H1 (cell line): ENCODE results near the gene PPP1R13B. TPM values are rescaled to one million over a fixed set of nuclear protein-coding genes. Genes with fewer than 3 reads are reported as not detected.

ENCODE experiments used
- CTCF ChIP-seq, 3 experiments: IDR thresholded peaks; 1 replicate in 2 of 3; 2 replicates in 1 of 3; pipeline versions ENCODE4 v1.5.1 to v1.6.1; 2011; ENCODE audit warnings: low read length in 3 of 3, mild to moderate bottlenecking in 3 of 3, inconsistent platforms in 2 of 3, low read depth in 1 of 3, moderate library complexity in 1 of 3; ENCODE audit not compliant: insufficient read depth in 1 of 3; ENCODE audit errors: control extremely low read depth in 1 of 3
- SAP30 ChIP-seq: fragments of 300-600 bp; sonication (generic); IDR thresholded peaks from 2 replicates; pipeline ENCODE4 v1.7.1; 2012; ENCODE audit warnings: low read length, moderate library complexity, mild to moderate bottlenecking, inconsistent platforms; ENCODE audit not compliant: insufficient read depth, insufficient replicate concordance
- TAF1 ChIP-seq: IDR thresholded peaks from 2 replicates; pipeline ENCODE4 v1.6.1; 2011; ENCODE audit warnings: mild to moderate bottlenecking, low read depth, low read length
- polyA plus RNA-seq, 7 experiments: library from polyadenylated mRNA; depleted of rRNA in 3 of 7; stranded (reverse) in 5 of 7; unstranded in 2 of 7; fragments of >200 nt in 5 of 7; fragments of 200-250 nt in 2 of 7; gene quantifications; 1 replicate in 5 of 7; 2 replicates in 1 of 7; 4 replicates in 1 of 7; pipeline versions ENCODE4 v1.2.1 to v1.2.3, GENCODE V29; 2011 to 2013; ENCODE audit warnings: missing spikeins in 2 of 7, mixed read lengths in 2 of 7
- total RNA-seq: library from RNA; stranded (reverse); fragmentation: NEBNext Ultra II Directional; extraction: Animal tissue kit (Norgen Biotek cat#: 25700); gene quantifications from 2 replicates; pipeline ENCODE4 v1.2.1, GENCODE V29; 2021

PPP1R13B gene
- total and polyA plus RNA-seq, 2 of the 8 experiments (the other 6 are each of a cell fraction or from before 2014, with no cell fraction given) = 2.6 to 8.9 TPM

DNA sequence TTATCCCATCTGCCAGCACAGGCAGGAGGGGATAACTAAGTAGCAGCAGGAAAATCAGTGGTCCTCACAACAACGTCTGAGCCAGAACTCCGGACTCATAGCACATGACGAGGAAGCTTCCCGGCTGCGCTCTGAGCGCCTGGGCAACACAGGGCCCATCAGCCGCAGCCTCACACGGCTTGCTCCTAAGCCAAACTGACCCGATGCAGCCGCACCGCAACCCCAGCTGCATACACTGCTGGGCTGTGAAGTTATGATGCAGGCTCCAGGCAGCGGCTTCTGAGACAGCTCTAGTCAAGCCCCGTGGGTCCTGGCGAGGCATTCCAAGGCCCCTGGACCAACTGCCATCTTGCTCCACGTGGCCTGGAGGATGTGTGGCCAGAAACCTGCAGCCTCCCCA, 103.7 kb downstream of the PPP1R13B start (continued):
- TF ChIP-seq CTCF (IDR thresholded peaks at IDR 0.05; ENCODE audit: control extremely low read depth in 1 of 3, insufficient read depth in 1 of 3, low read depth in 1 of 3, low read length in 3 of 3) (no peak), SAP30 (no peak), TAF1 (no peak)
